Measurements from ENCODE around the gene ARL4C.

ARL4C gene

GRCh38 chr2:234488913-234489451 is 7.9 kb downstream of the ARL4C start (continued):
- no peak for TF ChIP-seq ZNF24 (tag by site-specific recombination; IDR thresholded peaks at IDR 0.05)

- POLR2A ChIA-PET, result interaction anchor here (1.3 kb wide), 1 partner anchor 9 kb away, joined by 3 read pairs; no protein-coding TSS in a partner anchor
- TF ChIP-seq EGR2 (tag by site-specific recombination; IDR thresholded peaks at IDR 0.05; ENCODE audit: low read depth) (no peak), ZNF510 (tag by site-specific recombination; IDR thresholded peaks at IDR 0.05; ENCODE audit: insufficient replicate concordance) (no peak), ZNF529 (tag by site-specific recombination; IDR thresholded peaks at IDR 0.05; ENCODE audit: insufficient replicate concordance) (no peak), ZNF623 (tag by site-specific recombination; IDR thresholded peaks at IDR 0.05) (no peak), ZNF266 (tag by site-specific recombination; IDR thresholded peaks at IDR 0.05; ENCODE audit: low read depth) (no peak), ZNF624 (tag by site-specific recombination; IDR thresholded peaks at IDR 0.05) (no peak), ZNF837 (tag by site-specific recombination; IDR thresholded peaks at IDR 0.05) (no peak), ZNF488 (tag by site-specific recombination; IDR thresholded peaks at IDR 0.05) (no peak), ZSCAN4 (tag by site-specific recombination; IDR thresholded peaks at IDR 0.05) (no peak), ZNF37A (tag by site-specific recombination; IDR thresholded peaks at IDR 0.05) (no peak), GFI1B (tag by site-specific recombination; IDR thresholded peaks at IDR 0.05) (no peak), ZNF157 (tag by site-specific recombination; IDR thresholded peaks at IDR 0.05) (no peak)
- CTCF ChIA-PET, result no interaction called here
- Histone ChIP-seq H3K4me1 (ENCODE audit: control insufficient read depth, insufficient read depth, low read length) (no peaks in the 10 kb centered on the region), H3K36me3 (ENCODE audit: control insufficient read depth in 2 of 2, insufficient read depth in 1 of 2, low read length in 2 of 2) (peaks cover 0 to 2% of the 10 kb centered on the region in 2 experiments; a peak in 1 of 3 replicates), H3K27ac (ENCODE audit: extremely low read depth, low read depth, low read length) (no peak overlapping the region), H3K9me3 (ENCODE audit: control insufficient read depth, insufficient read depth, low read depth, low read length) (no peaks in the 10 kb centered on the region), H3K4me3 (ENCODE audit: low read depth, low read length) (no peak overlapping the region)
Observed at GRCh38 chr2:234488486-234488885, 8.4 kb downstream of the ARL4C start.

- no peaks in the 10 kb centered on the region for H3K4me1 ChIP-seq (ENCODE audit: control insufficient read depth, insufficient read depth, low read length)
- H3K4me3 ChIP-seq (ENCODE audit: low read depth, low read length), result no peak overlapping the region
- ChIA-PET POLR2A (no interaction called here), CTCF (interaction anchor here (0.7 kb wide), 2 partner anchors 54 to 58 kb away, joined by 3 read pairs; no protein-coding TSS in a partner anchor)
- H3K9me3 ChIP-seq (ENCODE audit: control insufficient read depth, insufficient read depth, low read depth, low read length), result no peaks in the 10 kb centered on the region
- no peak overlapping the region for H3K27ac ChIP-seq (ENCODE audit: extremely low read depth, low read depth, low read length)
- peaks cover 0 to 2% of the 10 kb centered on the region in 2 experiments; a peak in 1 of 3 replicates for H3K36me3 ChIP-seq (ENCODE audit: control insufficient read depth in 2 of 2, insufficient read depth in 1 of 2, low read length in 2 of 2)
- TF ChIP-seq GFI1B (tag by site-specific recombination; IDR thresholded peaks at IDR 0.05), result no peak
- no peak for TF ChIP-seq ZIC2 (tag by site-specific recombination; IDR thresholded peaks at IDR 0.05)
- no peak for TF ChIP-seq CTCF (tag by site-specific recombination; IDR thresholded peaks at IDR 0.05)
- TF ChIP-seq KLF17 (tag by site-specific recombination; IDR thresholded peaks at IDR 0.05), result no peak
- TF ChIP-seq SP3 (tag by site-specific recombination; IDR thresholded peaks at IDR 0.05), result no peak
- no peak for TF ChIP-seq ZNF132 (tag by site-specific recombination; IDR thresholded peaks at IDR 0.05; ENCODE audit: borderline replicate concordance)
- no peak for TF ChIP-seq ZNF701 (tag by site-specific recombination; IDR thresholded peaks at IDR 0.05)
- TF ChIP-seq ZNF571 (tag by site-specific recombination; IDR thresholded peaks at IDR 0.05), result no peak
- TF ChIP-seq ZNF513 (tag by site-specific recombination; IDR thresholded peaks at IDR 0.05), result no peak
- TF ChIP-seq ZNF335 (tag by site-specific recombination; conservative IDR thresholded peaks at IDR 0.05), result no peak
- no peak for TF ChIP-seq ZNF776 (tag by site-specific recombination; IDR thresholded peaks at IDR 0.05; ENCODE audit: borderline replicate concordance)
- no peak for TF ChIP-seq ZBTB48 (tag by site-specific recombination; IDR thresholded peaks at IDR 0.05)
- TF ChIP-seq PBX3 (CRISPR knock-in tag; IDR thresholded peaks at IDR 0.05), result no peak
- TF ChIP-seq RBAK (tag by site-specific recombination; IDR thresholded peaks at IDR 0.05), result no peak
- TF ChIP-seq ZNF174 (tag by site-specific recombination; IDR thresholded peaks at IDR 0.05), result no peak
- TF ChIP-seq ZNF37A (tag by site-specific recombination; IDR thresholded peaks at IDR 0.05), result no peak
Observed at GRCh38 chr2:234487356-234487755, 9.5 kb downstream of the ARL4C start.
